Endometrial microvascular endothelial cells (primary cell): ENCODE data around the gene GUCY2C. TPM values are rescaled to one million over a fixed set of nuclear protein-coding genes. Genes with fewer than 3 reads are reported as not detected.

Source experiments
- in situ Hi-C: cut with HindIII; loops from 2 replicates; pipeline ENCODE4 v1.10.0; 2017; ENCODE audit warnings: low sequenced_read_pairs, low pct_unique_long_range_greater_than_20kb; ENCODE audit errors: inconsistent ontology term
- total RNA-seq: library from RNA; depleted of rRNA; stranded (reverse); fragments of >200 nt; gene quantifications from one replicate; pipeline ENCODE4 v1.2.3, GENCODE V29; 2015; ENCODE audit errors: inconsistent ontology term

Gene GUCY2C
- total RNA-seq, 1 donor from 2014 or later = not detected

- in situ Hi-C loops = no loop called here
These were observed 53.1 kb downstream of the GUCY2C start for GRCh38 chr12:14643251-14643650.

- in situ Hi-C loops = no loop called here
These were observed 58.3 kb downstream of the GUCY2C start for GRCh38 chr12:14638066-14638465.

GRCh38 chr12:14635776-14636175, 60.6 kb downstream of the GUCY2C start:
- in situ Hi-C loops = no loop called here

DNA sequence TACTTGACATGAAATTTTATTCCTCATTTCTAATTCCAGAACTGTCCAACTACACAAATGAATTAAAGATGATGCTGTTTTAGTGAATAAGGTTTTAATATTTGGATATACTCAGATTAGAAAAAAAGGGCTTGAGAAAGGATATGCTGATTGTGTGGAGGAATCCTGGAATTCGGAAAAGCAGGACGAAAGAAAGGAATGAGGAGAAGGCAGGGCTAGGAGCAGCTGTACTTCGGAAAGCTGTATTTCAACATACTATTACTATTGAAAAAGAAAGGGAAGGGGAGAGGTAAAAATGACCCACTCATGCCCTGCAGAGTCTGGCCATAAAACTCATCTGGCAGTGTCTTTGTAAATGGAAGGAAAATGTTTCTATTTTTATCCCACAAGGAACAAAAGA, 65.6 kb downstream of the GUCY2C start:
- in situ Hi-C loops = no loop called here

GRCh38 chr12:14629832-14630710, 66.3 kb downstream of the GUCY2C start:
- in situ Hi-C loops = no loop called here

DNA sequence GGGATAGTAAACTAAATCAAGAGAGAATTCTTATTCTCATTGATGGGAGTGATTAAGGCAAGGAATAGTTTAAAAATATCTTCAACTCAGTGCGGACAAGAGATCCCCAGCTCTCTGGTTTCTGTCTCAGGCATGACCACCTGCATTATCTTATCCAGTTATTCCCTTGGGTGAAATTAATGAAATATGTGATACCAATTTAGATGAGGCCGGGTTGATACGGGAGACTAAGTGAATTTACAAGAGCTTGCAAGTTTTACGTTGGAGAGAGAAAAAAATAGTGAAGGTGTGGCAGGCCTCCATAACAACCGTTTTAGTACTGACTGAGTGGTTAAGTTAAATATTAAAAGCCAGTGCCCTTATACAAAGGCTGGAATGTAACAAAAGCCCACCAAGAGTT, 67.6 kb downstream of the GUCY2C start:
- in situ Hi-C loops = no loop called here

- in situ Hi-C loops = no loop called here
These were observed 74.6 kb downstream of the GUCY2C start for GRCh38 chr12:14621826-14622225.

DNA sequence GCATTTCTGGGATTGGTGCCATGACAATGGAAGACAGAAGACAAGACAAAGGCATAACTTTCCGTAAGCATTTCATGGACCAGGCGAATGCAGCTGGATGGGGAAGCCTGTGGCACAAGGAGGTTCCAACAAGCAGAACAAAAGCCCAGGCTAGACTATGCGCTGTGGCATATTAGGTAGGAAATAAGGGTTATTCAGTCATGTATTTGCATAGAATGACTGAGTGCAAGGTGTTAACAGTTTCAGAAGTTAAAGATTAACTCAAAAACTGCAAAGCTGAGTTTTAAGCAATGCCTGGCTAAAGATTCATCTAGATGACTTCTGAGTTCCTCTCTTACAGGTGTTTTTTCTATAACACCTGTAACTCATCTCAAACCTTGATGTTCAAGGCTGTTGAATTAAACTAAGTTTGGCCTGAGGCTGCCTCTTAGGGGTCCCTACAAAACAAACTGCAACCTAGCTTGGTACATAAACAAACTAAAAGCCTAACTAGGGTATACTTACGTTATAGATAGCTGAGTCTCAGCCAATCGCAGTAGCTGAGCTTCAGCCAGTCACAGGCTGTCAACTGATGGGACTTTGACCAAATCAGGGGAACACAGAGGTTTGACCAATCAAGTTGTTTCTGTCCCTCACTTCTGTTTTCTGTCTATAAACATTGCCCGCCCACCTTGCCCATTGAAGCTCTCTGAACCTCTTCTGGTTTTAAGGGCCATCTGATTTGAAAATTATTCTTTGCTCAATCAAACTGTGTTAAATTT, 76.5 kb downstream of the GUCY2C start:
- in situ Hi-C loops = no loop called here

DNA sequence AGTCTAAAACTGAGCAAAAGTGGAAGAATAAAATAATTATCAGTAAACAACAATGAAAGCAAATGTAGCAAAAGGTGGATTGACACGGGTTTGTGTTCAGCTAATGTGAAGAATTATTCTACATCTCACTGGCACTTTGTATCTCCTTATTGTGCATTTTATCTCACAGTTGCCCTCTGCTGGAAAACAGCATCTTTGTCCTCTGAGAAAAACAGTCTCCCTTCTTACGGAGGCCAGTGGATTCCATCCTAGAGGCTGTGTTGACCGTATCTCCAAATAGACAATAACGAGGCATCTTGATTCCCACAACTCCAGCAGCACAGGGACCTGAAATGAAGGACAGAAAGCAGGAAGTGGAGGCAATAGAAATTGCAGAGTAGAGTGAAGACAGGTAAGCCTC, 77.4 kb downstream of the GUCY2C start:
- in situ Hi-C loops = no loop called here

DNA sequence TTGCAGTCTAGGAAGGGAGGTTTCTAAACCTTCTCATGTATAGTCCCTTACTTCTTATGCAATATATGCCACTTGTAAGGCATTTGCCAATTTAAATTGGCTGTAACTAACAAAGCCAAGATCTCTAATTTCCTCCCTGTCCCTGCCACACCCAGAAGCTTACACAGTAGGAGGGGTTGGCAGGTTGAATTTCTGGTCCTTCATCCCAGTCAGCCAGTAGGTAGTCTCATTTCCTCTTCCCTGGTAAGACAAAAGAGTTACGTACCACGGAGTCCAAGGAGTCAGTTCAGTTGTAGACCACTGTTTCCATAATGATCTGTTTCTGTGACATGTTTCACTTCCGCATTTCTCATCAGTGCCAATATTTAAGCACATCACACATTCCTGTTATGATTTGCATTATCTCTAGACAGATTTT, 81.7 kb downstream of the GUCY2C start:
- in situ Hi-C loops = no loop called here

DNA sequence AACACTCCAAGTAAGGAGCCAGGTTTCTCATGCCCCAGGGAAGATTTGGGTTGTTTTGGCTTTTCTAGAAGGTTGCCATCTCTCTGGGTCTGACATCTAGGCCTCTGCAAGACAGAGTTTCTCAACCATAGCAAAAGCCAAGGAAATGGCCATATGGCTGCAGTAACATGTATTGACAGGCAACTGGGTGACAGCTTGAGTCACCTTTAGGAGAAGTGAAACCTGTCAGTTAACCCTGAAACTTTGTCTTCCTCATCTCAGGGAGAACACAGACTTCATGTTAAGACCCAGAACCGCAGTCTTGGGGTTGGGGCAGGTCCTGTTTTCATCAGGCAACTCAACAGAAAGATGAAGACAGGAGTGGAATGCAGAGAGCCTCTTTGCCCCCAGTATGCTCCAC, 82.7 kb downstream of the GUCY2C start:
- in situ Hi-C loops = no loop called here

DNA sequence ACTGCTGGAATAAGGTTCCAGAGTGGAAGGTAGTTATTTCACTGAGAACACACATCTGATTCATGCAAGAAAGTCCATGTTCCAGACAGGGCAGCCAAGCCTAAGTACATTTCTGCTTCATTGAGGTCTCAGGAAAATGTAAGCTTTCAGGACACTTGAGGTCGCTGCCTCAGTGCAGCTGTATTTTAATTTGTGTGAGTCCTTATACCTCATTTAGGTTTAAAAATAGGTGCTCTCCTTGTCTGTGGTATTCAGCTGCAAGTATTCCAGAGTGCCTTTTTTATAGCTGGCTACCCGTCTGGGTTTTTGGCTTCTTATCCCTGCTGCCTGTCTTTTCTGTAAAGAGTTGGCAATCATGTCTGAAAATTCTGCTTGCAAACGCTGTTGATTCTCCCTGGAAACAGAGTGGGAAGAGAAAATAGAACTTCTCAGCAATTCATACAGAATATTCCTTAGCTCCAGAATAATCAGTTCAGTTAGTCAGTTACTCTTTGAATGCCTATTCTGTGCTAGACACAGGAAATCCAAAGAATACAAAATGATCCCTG, 83.4 kb downstream of the GUCY2C start:
- in situ Hi-C loops = no loop called here

DNA sequence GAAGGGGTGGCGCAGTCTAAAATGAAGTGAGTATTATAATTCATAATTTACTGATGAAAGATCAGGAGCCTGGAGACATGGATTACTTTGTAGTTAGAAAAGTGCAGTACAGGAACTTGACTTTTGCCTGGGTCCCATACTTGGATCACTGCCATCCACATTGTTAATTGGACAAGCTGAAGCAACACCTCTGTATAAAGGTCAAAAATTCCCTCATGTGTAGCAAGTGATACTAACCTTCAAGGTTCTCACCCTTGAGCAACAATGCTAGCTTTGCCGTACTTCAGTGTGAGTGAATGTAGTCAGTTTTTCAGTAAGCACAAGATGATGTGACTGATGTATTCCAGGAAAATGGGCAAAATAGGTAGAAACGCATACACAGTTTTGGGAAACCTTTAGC, 84.1 kb downstream of the GUCY2C start:
- in situ Hi-C loops = no loop called here

DNA sequence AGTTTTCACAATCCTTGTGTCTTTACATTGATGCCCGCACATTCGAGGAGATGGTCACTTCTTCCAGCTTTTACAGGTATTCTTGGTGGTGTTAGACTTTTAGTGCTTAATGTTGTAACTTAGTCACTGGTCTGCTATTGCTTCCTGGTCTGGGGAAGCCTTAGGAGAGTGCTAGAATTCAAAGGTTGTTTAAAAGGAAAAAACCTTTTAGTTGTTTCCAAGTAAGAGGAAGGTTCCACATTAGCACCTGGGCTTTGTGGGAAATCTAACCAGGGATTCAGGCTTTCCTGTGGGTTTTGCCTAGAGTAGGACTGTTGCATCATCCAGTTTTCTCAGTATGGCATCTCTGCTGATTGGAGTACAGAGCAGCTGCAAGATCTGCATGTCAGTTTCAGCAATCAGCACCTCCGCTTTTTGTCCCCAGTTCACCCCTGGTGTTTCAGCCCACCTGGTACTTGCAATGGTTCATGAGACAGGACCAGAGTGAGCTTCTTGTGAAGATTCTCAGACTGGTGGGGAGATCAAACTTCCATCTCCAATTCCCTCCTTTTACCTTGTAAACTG, 84.7 kb downstream of the GUCY2C start:
- in situ Hi-C loops = no loop called here

- in situ Hi-C loops = no loop called here
These were observed 88.8 kb downstream of the GUCY2C start for GRCh38 chr12:14607568-14607967.

DNA sequence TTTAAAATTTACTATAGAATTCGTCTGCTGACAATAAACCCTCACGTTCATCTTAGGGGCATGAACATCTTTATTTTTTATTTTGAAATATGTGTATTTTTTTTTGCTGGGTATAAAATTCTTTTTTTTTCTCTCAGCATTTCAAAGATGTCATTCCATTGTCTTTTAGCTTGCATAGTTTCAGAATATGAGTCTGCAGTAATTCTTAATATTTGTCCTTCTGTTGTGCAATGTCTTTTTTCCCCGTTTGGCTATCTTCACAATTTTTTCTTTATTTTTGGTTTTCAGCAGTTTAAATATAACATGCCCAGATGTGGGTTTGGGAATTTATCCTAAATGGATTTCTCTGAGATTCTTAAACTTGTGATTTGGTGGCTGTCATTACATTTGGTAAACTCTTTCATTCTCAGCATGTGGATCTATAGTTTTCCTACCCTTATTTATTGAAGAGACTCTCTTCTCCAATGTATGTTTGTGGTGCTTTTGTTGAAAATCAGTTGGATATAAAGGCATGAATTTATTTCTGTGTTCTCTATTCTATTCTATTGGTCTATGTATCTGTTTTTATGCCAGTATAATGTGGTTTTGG, 90.9 kb downstream of the GUCY2C start:
- in situ Hi-C loops = no loop called here

- in situ Hi-C loops = no loop called here
These were observed 94.5 kb downstream of the GUCY2C start for GRCh38 chr12:14601692-14602478.

DNA sequence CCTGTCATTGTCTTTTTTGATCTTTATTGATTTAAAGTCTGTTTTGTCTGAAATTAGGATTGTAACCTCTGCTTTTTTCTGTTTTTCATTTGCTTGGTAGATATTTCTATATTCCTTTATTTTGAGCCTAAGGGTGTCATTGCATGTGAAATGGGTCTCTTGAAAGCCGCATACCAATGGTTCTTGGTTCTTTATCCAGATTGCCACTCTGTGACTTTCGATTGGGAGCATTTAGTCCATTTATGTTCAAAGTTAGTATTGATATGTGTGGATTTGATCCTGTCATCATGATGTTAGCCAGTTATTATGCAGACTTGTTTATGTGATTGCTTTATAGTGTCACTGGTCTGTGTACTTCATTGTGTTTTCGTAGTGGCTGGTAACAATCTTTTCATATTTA, 98.9 kb downstream of the GUCY2C start:
- in situ Hi-C loops = no loop called here

- in situ Hi-C loops = no loop called here
These were observed 104.7 kb downstream of the GUCY2C start for GRCh38 chr12:14591719-14592118.
